Activated T-helper 1 cell treated with anti-CD3 and anti-CD28 coated beads, Interleukin-2, amount 50 U/mL, for 16 hours (primary cell): ENCODE results near the gene DLK2.
"Not testable (repeated sequence)": the region's sequence is repeated elsewhere in the genome, so short reads cannot be mapped to it uniquely, and the experiment has no call there.

Experiments
- DNase-seq, 2 donors: peaks; one replicate each; pipeline ENCODE4 v3.0.0-alpha.2; 2020; ENCODE audit warnings: low read depth in 1 of 2, low spot score in 1 of 2

The DLK2 gene

GRCh38 chr6:43427406-43428111, 27.8 kb downstream of the DLK2 start, which contains the start of gene ABCC10:
ABCC10 (plus strand) TSS chr6:43427541; CDS start chr6:43427979, 438 bp downstream.
- DNase-seq = peak; percentile 87 to 89

DNA sequence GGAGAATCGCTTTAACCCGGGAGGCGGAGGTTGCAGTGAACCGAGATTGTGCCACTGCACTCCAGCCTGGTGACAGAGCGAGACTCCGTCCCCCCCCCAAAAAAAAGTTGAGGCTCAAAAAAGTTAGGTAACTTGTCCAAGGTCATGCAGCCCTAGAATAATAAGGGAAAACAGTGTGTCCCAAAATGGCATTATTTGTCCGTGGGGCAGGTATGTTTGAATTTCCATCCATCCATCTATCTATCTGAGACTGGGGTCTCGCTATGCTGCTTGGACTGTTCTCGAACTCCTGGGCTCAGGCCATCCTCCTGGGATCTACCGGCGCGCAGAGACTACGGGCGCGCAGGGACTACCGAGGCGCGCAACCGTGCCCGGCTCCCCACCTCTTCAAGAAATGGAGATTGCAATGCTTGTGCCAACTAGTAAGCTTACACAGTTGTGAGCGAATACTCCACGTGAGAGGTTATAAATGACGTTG, 28.4 kb downstream of the DLK2 start:
- DNase-seq = no peak

GRCh38 chr6:43425083-43425482, 30.3 kb downstream of the DLK2 start:
- not testable (repeated sequence) for DNase-seq

- no peak for DNase-seq
These were observed 33.5 kb downstream of the DLK2 start for GRCh38 chr6:43421831-43422230.

DNA sequence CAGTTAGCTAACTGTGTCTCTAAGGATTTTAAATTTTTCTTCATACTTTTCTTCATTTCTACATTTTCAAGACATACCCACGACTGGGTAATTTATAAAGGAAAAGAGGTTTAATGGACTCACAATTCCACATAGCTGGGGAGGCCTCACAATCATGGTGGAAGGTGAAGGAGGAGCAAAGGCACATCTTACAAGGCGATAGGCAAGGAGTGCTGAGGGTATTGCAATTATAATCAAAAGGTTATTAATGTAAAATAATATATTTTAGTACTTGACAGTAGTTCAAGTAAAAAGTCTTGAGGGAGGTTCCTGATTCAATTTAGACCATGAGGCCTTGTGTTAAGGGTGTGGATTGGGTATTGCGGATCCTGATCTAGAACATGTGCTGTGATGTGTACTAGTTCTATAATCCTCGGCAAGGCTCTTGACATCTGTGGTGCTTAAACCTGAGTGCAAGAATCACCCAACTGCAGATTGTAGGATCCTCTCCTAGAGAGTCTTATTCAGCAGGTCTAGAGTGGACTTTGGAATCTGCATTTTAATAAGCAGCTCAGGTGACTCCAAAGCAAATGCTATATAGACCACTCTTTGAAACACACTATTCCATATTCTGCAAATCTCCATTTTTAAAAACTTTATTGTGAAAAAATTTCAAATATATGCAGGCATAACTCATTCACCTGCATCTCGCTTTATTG, 35.2 kb downstream of the DLK2 start:
- no peak for DNase-seq

GRCh38 chr6:43416935-43417334, 38.4 kb downstream of the DLK2 start:
- DNase-seq = no peak

DNA sequence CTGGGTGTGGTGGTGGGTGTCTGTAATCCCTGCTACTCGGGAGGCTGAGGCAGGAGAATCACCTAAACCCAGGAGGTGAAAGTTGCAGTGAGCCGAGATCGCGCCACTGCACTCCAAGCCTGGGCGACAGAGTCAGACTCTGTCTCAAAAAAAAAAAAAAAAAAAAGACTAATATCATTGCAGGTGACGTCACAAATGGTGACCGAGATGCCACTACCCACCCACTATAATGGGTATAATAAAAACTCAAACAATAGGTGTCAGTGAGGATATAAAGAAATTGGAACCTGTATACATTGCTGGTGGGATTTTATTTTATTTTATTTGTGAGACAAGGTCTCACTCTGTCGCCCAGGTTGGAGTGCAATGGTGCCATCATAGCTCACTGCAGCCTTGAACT, 40.1 kb downstream of the DLK2 start:
- not testable (repeated sequence) for DNase-seq

- no peak for DNase-seq
These were observed 42.3 kb downstream of the DLK2 start for GRCh38 chr6:43413002-43413401.

DNA sequence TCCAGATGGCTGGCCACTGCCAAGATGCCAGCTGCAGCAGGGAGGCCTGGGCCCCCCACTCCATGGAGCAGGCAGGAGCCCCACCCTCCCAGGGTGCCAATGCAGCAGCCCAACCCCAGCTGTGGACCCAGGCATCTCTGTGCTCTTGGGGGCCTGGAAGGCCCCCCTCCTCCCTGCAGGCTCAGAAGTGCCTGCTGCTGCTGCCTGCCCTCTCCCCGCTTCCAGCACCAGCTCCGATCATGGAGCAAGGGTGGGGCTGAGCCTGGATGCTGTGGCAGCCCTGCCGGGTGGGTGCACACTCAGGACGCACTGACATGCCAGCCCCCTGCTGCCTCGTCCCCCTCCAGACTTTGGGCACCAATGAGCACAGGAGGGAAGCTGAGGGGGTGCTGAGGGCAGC, 42.8 kb downstream of the DLK2 start:
- no peak for DNase-seq

DNA sequence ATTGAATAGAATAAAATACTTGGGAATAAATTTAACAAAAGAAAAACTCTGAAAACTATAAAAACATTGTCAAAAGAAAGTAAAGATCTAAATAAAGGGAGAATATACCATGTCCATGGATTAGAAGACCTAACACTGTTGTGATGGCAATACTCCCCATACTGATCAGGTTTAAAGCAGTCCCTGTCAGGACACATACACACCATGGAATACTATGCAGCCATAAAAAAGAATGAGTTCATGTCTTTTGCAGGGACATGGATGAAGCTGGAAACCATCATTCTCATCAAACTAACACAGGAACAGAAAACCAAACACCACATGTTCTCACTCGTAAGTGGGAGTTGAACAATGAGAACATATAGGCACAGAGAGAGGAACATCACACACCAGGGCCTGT, 44.6 kb downstream of the DLK2 start:
- not testable (repeated sequence) for DNase-seq

DNA sequence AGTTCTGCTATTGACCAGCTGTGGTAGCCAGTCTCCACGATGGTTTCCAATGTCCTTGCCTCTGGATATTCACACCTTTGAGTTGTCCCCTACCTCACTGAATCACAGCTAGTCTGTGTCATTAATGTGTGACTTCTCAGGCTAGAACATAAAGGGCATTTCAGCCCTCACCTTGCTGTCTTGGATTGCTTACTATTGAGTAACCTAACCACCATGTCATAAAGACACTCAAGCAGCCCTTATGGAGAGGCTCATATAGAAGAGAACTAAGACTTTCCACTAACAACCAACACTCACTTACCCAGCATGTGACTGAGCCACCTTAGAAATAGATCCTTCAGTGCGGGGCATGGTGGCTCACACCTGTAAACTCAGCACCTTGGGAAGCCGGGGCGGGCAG, 47.1 kb downstream of the DLK2 start:
- DNase-seq = no peak

DNA sequence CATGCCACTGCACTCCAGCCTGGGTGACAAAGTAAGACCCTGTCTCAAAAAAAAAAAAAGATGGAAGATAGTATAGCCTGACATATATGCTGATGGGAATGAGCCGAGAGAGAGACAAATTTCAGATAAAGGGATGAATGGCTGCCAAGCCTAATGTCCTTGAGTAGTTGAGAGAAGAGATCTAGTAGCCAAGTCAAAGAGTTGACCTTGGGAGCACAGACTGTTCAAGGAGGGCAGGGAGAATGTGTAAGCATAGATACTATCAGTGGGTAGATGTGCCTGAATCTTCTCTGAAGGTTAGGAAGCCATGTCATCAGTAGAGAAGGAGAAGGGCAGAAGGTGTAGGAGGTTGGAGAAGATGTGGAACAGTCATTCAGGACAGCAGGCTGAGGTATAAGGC, 48.1 kb downstream of the DLK2 start:
- no peak for DNase-seq

GRCh38 chr6:43405354-43405753, 50.0 kb downstream of the DLK2 start:
- no peak for DNase-seq

GRCh38 chr6:43402820-43403219, 52.5 kb downstream of the DLK2 start:
- DNase-seq = no peak

- no peak for DNase-seq
These were observed 53.6 kb downstream of the DLK2 start for GRCh38 chr6:43401730-43402129.
